Liver (tissue), 9 donors: Measurements from ENCODE around the gene KIR2DL1. TPM values are rescaled to one million over a fixed set of nuclear protein-coding genes. Genes with fewer than 3 reads are reported as not detected.
A peak's percentile ranks its signal among the peaks of the same experiment; 100 is the strongest.

Source experiments
- DNase-seq: peaks from one replicate; pipeline ENCODE4 v3.0.0-alpha.2; 2017; ENCODE audit warnings: low spot score
- H3K27ac ChIP-seq, 2 donors: one replicate each; pipeline ENCODE4 v1.7.0; 2013; ENCODE audit warnings: inconsistent platforms in 2 of 2, low read length in 2 of 2, control low read depth in 1 of 2, low read depth in 1 of 2, mild to moderate bottlenecking in 1 of 2
- H3K27me3 ChIP-seq, 4 donors: one replicate each; pipeline versions ENCODE4 v1.6.1 to v1.7.0; 2013; ENCODE audit warnings: low read length in 3 of 4, inconsistent platforms in 1 of 4, mild to moderate bottlenecking in 1 of 4, moderate library complexity in 1 of 4; ENCODE audit not compliant: control insufficient read depth in 4 of 4, insufficient read depth in 4 of 4
- H3K36me3 ChIP-seq, 4 donors: one replicate each; pipeline versions ENCODE4 v1.6.1 to v1.7.0; 2013; ENCODE audit warnings: low read length in 3 of 4, mild to moderate bottlenecking in 3 of 4, low read depth in 1 of 4, moderate library complexity in 1 of 4; ENCODE audit not compliant: control insufficient read depth in 4 of 4, insufficient read depth in 3 of 4
- H3K4me1 ChIP-seq, 4 donors: one replicate each; pipeline versions ENCODE4 v1.6.1 to v1.7.0; 2013; ENCODE audit warnings: low read length in 3 of 4, mild to moderate bottlenecking in 3 of 4, moderate library complexity in 1 of 4; ENCODE audit not compliant: control insufficient read depth in 4 of 4, insufficient read depth in 4 of 4
- H3K4me3 ChIP-seq, 3 donors: one replicate each; pipeline versions ENCODE4 v1.6.1 to v1.7.0; 2013; ENCODE audit warnings: low read length in 3 of 3, control low read depth in 1 of 3, low read depth in 1 of 3, mild to moderate bottlenecking in 1 of 3
- H3K9ac ChIP-seq, 2 donors: one replicate each; pipeline ENCODE4 v1.7.0; 2013; ENCODE audit warnings: low read length in 2 of 2, mild to moderate bottlenecking in 2 of 2, moderate library complexity in 2 of 2, control low read depth in 1 of 2, low read depth in 1 of 2
- H3K9me3 ChIP-seq, 4 donors: one replicate each; pipeline versions ENCODE4 v1.6.1 to v1.7.0; 2013; ENCODE audit warnings: low read length in 3 of 4; ENCODE audit not compliant: control insufficient read depth in 4 of 4
- ATF3 ChIP-seq: IDR thresholded peaks from 2 replicates; pipeline ENCODE4 v1.6.1; 2016; ENCODE audit warnings: antibody characterized with exemption
- EGR1 ChIP-seq, 2 donors: IDR thresholded peaks; 2 replicates each; pipeline ENCODE4 v1.6.1; 2016 to 2018; ENCODE audit warnings: antibody characterized with exemption in 2 of 2, low read depth in 2 of 2
- FOXA1 ChIP-seq: IDR thresholded peaks from 2 replicates; pipeline ENCODE4 v1.6.1; 2016; ENCODE audit warnings: antibody characterized with exemption
- FOXA2 ChIP-seq: IDR thresholded peaks from 2 replicates; pipeline ENCODE4 v1.6.1; 2016; ENCODE audit warnings: antibody characterized with exemption
- GABPA ChIP-seq, 2 donors: IDR thresholded peaks in 1 of 2; conservative IDR thresholded peaks in 1 of 2; 2 replicates each; pipeline ENCODE4 v1.6.1; 2016; ENCODE audit warnings: antibody characterized with exemption in 2 of 2, mild to moderate bottlenecking in 1 of 2, moderate library complexity in 1 of 2
- HNF4A ChIP-seq, 2 donors: conservative IDR thresholded peaks; 2 replicates each; pipeline ENCODE4 v1.6.1; 2016; ENCODE audit warnings: antibody characterized with exemption in 2 of 2, mild to moderate bottlenecking in 2 of 2
- HNF4G ChIP-seq: IDR thresholded peaks from 2 replicates; pipeline ENCODE4 v1.6.1; 2016; ENCODE audit warnings: antibody characterized with exemption
- JUND ChIP-seq, 2 donors: IDR thresholded peaks; 2 replicates each; pipeline ENCODE4 v1.6.1; 2016; ENCODE audit warnings: antibody characterized with exemption in 2 of 2
- MAX ChIP-seq: IDR thresholded peaks from 2 replicates; pipeline ENCODE4 v1.6.1; 2016; ENCODE audit warnings: antibody characterized with exemption
- NR2F2 ChIP-seq: IDR thresholded peaks from 2 replicates; pipeline ENCODE4 v1.6.1; 2016; ENCODE audit warnings: antibody characterized with exemption
- RAD21 ChIP-seq, 2 donors: IDR thresholded peaks; 2 replicates each; pipeline ENCODE4 v1.6.1; 2016; ENCODE audit warnings: antibody characterized with exemption in 2 of 2, mild to moderate bottlenecking in 2 of 2
- REST ChIP-seq: IDR thresholded peaks from 2 replicates; pipeline ENCODE4 v1.6.1; 2016; ENCODE audit warnings: antibody characterized with exemption, mild to moderate bottlenecking
- RXRA ChIP-seq, 2 donors: IDR thresholded peaks; 2 replicates each; pipeline ENCODE4 v1.6.1; 2017 to 2018; ENCODE audit warnings: antibody characterized with exemption in 2 of 2, mild to moderate bottlenecking in 1 of 2
- SP1 ChIP-seq: IDR thresholded peaks from 2 replicates; pipeline ENCODE4 v1.6.1; 2018; ENCODE audit warnings: antibody characterized with exemption, mild to moderate bottlenecking
- TAF1 ChIP-seq: conservative IDR thresholded peaks from 2 replicates; pipeline ENCODE4 v1.6.1; 2016; ENCODE audit warnings: antibody characterized with exemption, mild to moderate bottlenecking
- YY1 ChIP-seq: IDR thresholded peaks from 2 replicates; pipeline ENCODE4 v1.6.1; 2016; ENCODE audit warnings: antibody characterized with exemption, mild to moderate bottlenecking
- ZBTB33 ChIP-seq: IDR thresholded peaks from 2 replicates; pipeline ENCODE4 v1.6.1; 2016; ENCODE audit warnings: antibody characterized with exemption
- WGBS: extraction: QIAGEN DNeasy Blood & Tissue Kit; methylation state at CpG from one replicate; pipeline ENCODE4 v1.1.7; 2013; 5-methylcytosine and 5-hydroxymethylcytosine counted together
- polyA plus RNA-seq, 2 donors: library from polyadenylated mRNA; stranded (reverse) in 1 of 2; unstranded in 1 of 2; fragments of 200-250 nt in 1 of 2; fragments of >200 nt in 1 of 2; fragmentation: Nextera tagmentation in 1 of 2; extraction: Ambion mirVana in 1 of 2; gene quantifications; one replicate each; pipeline versions ENCODE4 v1.2.1 to v1.2.3, GENCODE V29; 2013 to 2015
- total RNA-seq, 2 donors: library from RNA; depleted of rRNA; stranded (reverse); fragments of >200 nt; gene quantifications; one replicate each; pipeline ENCODE4 v1.2.3, GENCODE V29; 2014
- TF ChIP-seq, protein P1 (sequence below): fragments of 150-350 bp; IDR thresholded peaks from 2 replicates; pipeline ENCODE4 v1.5.1; 2017; ENCODE audit warnings: improper control_type of control experiment, low read depth, low read length; ENCODE audit not compliant: missing input control
- donor health status: healthy.
- donor health status: healthy.
- donor health status: healthy.
- donor health status: healthy.
- donor health status: healthy.

Gene KIR2DL1
- total and polyA plus RNA-seq, 4 donors: 0.05 to 0.17 TPM; not detected in 2

GRCh38 chr19:54791476-54791875 lies 21.9 kb downstream of the KIR2DL1 start (continued):
- no peak for TF ChIP-seq REST

- Histone ChIP-seq H3K27me3 (peaks cover 0 to 3% (median 0%) of the 10 kb centered on the region in 4 donors), H3K9me3 (no peaks in the 10 kb centered on the region), H3K27ac (no peak overlapping the region), H3K4me1 (no peaks in the 10 kb centered on the region), H3K4me3 (peak overlapping the region in 1 of 3 donors; percentile 8), H3K9ac (peak overlapping the region in 1 of 2 donors; percentile 45), H3K36me3 (no peaks in the 10 kb centered on the region)
- TF ChIP-seq YY1 (peak; percentile 16), HNF4A (conservative IDR thresholded peaks at IDR 0.05) (no peak), NR2F2 (peak; percentile 48)
- no peak for DNase-seq
- 46% methylated on average over 8 of the region's 8 CpGs for WGBS
Measured at GRCh38 chr19:54792814-54793213, 23.2 kb downstream of the KIR2DL1 start.

DNA sequence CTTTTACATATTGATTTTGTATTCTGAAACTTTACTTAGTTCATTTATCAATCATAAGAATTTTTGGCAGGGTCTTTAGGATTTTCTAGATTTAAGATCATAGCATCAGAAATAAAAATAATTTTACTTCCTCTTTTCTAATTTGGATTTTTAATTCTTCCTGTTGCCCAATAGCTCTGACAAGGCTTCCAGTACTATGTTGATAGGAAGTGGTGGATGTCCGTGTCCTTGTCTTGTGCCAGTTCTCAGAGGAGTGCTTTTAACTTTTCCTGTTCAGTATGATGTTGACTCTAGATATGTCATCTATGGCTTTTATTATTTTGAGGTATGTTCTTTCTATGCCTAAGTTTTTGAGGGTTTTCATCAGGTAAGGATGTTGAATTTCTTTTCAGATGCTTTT lies 26.2 kb downstream of the KIR2DL1 start:
- Histone ChIP-seq H3K4me1 (no peaks in the 10 kb centered on the region), H3K9me3 (no peaks in the 10 kb centered on the region), H3K27me3 (peaks cover 0 to 3% (median 0%) of the 10 kb centered on the region in 4 donors), H3K4me3 (no peak overlapping the region), H3K27ac (no peak overlapping the region), H3K36me3 (no peaks in the 10 kb centered on the region), H3K9ac (no peak overlapping the region)
- WGBS: 34% methylated on average over 1 of the region's 1 CpG
- TF ChIP-seq JUND (IDR thresholded peaks at IDR 0.05) (no peak), YY1 (no peak), GABPA (IDR thresholded peaks at IDR 0.05 in 1 of 2, conservative IDR thresholded peaks at IDR 0.05 in 1 of 2) (no peak), HNF4G (no peak), NR2F2 (no peak), ZBTB33 (no peak), RAD21 (IDR thresholded peaks at IDR 0.05) (no peak), FOXA1 (no peak), HNF4A (conservative IDR thresholded peaks at IDR 0.05) (no peak), REST (no peak), ATF3 (no peak), FOXA2 (no peak), SP1 (no peak), EGR1 (IDR thresholded peaks at IDR 0.05; ENCODE audit: low read depth in 2 of 2) (no peak), TAF1 (no peak), MAX (no peak), RXRA (IDR thresholded peaks at IDR 0.05) (no peak)
- TF ChIP-seq, protein P1, sequence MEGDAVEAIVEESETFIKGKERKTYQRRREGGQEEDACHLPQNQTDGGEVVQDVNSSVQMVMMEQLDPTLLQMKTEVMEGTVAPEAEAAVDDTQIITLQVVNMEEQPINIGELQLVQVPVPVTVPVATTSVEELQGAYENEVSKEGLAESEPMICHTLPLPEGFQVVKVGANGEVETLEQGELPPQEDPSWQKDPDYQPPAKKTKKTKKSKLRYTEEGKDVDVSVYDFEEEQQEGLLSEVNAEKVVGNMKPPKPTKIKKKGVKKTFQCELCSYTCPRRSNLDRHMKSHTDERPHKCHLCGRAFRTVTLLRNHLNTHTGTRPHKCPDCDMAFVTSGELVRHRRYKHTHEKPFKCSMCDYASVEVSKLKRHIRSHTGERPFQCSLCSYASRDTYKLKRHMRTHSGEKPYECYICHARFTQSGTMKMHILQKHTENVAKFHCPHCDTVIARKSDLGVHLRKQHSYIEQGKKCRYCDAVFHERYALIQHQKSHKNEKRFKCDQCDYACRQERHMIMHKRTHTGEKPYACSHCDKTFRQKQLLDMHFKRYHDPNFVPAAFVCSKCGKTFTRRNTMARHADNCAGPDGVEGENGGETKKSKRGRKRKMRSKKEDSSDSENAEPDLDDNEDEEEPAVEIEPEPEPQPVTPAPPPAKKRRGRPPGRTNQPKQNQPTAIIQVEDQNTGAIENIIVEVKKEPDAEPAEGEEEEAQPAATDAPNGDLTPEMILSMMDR: no peak
- DNase-seq: no peak
